ENCODE measurements around the gene WDR82. TPM values are rescaled to one million over a fixed set of nuclear protein-coding genes. Genes with fewer than 3 reads are reported as not detected.

The WDR82 gene
- total and polyA plus RNA-seq, 2 experiments from 2014 or later = 25.2 to 71.8 TPM

DNA sequence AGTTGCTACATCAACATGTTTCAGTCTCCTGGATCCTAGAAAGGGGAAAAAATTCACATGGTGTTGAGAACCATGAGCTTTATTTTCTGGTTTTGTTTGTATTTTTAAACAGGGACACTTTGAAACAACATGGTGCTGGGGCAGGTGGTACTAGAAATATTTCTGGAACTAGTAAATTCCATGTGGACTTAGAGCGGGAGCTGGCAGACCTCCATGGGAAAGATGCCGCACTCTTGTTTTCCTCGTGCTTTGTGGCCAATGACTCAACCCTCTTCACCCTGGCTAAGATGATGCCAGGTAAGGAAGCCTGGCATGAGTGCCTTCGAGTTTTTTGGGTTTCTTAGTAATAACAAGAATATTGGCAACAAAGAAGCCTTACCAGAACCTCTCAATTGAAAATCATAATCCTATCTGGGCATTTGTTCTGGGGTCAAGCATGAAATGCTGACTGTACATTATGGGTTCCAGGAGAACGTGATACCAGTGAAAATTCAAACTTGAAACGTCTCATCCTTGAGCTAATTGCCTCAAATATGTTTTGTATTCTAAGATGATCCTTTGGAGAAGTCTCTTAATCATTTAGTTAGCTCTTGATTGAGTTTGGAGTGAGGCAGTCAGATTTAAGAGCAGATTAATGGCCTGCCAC is 72.6 kb downstream of the WDR82 start (continued):
- TF ChIP-seq, protein P1, sequence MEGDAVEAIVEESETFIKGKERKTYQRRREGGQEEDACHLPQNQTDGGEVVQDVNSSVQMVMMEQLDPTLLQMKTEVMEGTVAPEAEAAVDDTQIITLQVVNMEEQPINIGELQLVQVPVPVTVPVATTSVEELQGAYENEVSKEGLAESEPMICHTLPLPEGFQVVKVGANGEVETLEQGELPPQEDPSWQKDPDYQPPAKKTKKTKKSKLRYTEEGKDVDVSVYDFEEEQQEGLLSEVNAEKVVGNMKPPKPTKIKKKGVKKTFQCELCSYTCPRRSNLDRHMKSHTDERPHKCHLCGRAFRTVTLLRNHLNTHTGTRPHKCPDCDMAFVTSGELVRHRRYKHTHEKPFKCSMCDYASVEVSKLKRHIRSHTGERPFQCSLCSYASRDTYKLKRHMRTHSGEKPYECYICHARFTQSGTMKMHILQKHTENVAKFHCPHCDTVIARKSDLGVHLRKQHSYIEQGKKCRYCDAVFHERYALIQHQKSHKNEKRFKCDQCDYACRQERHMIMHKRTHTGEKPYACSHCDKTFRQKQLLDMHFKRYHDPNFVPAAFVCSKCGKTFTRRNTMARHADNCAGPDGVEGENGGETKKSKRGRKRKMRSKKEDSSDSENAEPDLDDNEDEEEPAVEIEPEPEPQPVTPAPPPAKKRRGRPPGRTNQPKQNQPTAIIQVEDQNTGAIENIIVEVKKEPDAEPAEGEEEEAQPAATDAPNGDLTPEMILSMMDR (conservative IDR thresholded peaks at IDR 0.05; ENCODE audit: low read depth in 2 of 2) = no peak
- TF ChIP-seq NANOG (IDR thresholded peaks at IDR 0.05; ENCODE audit: borderline replicate concordance) (no peak), POLR2AphosphoS5 (IDR thresholded peaks at IDR 0.05; ENCODE audit: low read depth) (no peak), STAT1 (IDR thresholded peaks at IDR 0.05; ENCODE audit: unreplicated experiment) (no peak), EZH2 (IDR thresholded peaks at IDR 0.05; ENCODE audit: low read depth, unreplicated experiment) (no peak), CREB1 (CRISPR knock-in tag; IDR thresholded peaks at IDR 0.05; ENCODE audit: low read depth) (no peak)

MicroRNAs encoded within 50 kb of the gene (microRNA counts, 767-probe panel; counts per million panel counts)
- microRNA hsa-let-7g-5p = not detected

Small RNAs within 50 kb of the gene (microRNA-seq; reads per million reads assigned to microRNA genes)
- gene MIR135A1 = 1.6 reads per million
- gene MIRLET7G = 50.3 reads per million, percentile 57 among the genes with 10 or more reads in this experiment

Small RNAs within 50 kb of the gene (small RNA-seq; reads per million reads assigned to genes)
- gene MIR135A1 (ENCODE audit: low replicate concordance) (0.12 reads per million), gene MIRLET7G (ENCODE audit: low replicate concordance) (0.27 reads per million, percentile 8 among the genes with 10 or more reads in this experiment)

Other genes starting within 250 kb of the WDR82 start
- gene DUSP7, start 222.1 kb downstream of the WDR82 start, total RNA-seq (2014; rRNA removed; shearing (Covaris generic)) = 14.7 and 15.8 TPM in 2 replicates
- gene DUSP7, start 222.1 kb downstream of the WDR82 start, polyA plus RNA-seq (2016; fragmentation: Nextera tagmentation; extraction: Ambion mirVana) = 5.6 and 5.9 TPM in 2 replicates
- gene POC1A, start 124.2 kb downstream of the WDR82 start, total RNA-seq (2014; rRNA removed; shearing (Covaris generic)) = 26.7 and 33.0 TPM in 2 replicates
- 18.4 and 19.1 TPM in 2 replicates for gene POC1A, start 124.2 kb downstream of the WDR82 start, polyA plus RNA-seq (2016; fragmentation: Nextera tagmentation; extraction: Ambion mirVana)
- gene ALAS1, start 80.5 kb downstream of the WDR82 start, total RNA-seq (2014; rRNA removed; shearing (Covaris generic)) = 37.7 and 42.8 TPM in 2 replicates
- 17.8 and 19.2 TPM in 2 replicates for gene ALAS1, start 80.5 kb downstream of the WDR82 start, polyA plus RNA-seq (2016; fragmentation: Nextera tagmentation; extraction: Ambion mirVana)
- not detected in 2 replicates for gene TLR9, start 53.0 kb downstream of the WDR82 start, total RNA-seq (2014; rRNA removed; shearing (Covaris generic))
- gene TLR9, start 53.0 kb downstream of the WDR82 start, polyA plus RNA-seq (2016; fragmentation: Nextera tagmentation; extraction: Ambion mirVana) = not detected in 2 replicates
- gene TWF2, start 39.5 kb downstream of the WDR82 start, total RNA-seq (2014; rRNA removed; shearing (Covaris generic)) = 120 and 123 TPM in 2 replicates
- 38.6 and 38.9 TPM in 2 replicates for gene TWF2, start 39.5 kb downstream of the WDR82 start, polyA plus RNA-seq (2016; fragmentation: Nextera tagmentation; extraction: Ambion mirVana)
- gene PPM1M, start 32.9 kb downstream of the WDR82 start, total RNA-seq (2014; rRNA removed; shearing (Covaris generic)) = 1.8 and 4.0 TPM in 2 replicates
- 2.2 and 2.8 TPM in 2 replicates for gene PPM1M, start 32.9 kb downstream of the WDR82 start, polyA plus RNA-seq (2016; fragmentation: Nextera tagmentation; extraction: Ambion mirVana)
- 7.5 and 8.3 TPM in 2 replicates for gene GLYCTK, start 9.2 kb upstream of the WDR82 start, total RNA-seq (2014; rRNA removed; shearing (Covaris generic))
- 3.0 and 3.8 TPM in 2 replicates for gene GLYCTK, start 9.2 kb upstream of the WDR82 start, polyA plus RNA-seq (2016; fragmentation: Nextera tagmentation; extraction: Ambion mirVana)
- gene DNAH1, start 37.7 kb upstream of the WDR82 start, total RNA-seq (2014; rRNA removed; shearing (Covaris generic)) = 0.35 and 1.8 TPM in 2 replicates
- gene DNAH1, start 37.7 kb upstream of the WDR82 start, polyA plus RNA-seq (2016; fragmentation: Nextera tagmentation; extraction: Ambion mirVana) = 0.17 and 0.81 TPM in 2 replicates
- 78.1 and 95.7 TPM in 2 replicates for gene BAP1, start 131.4 kb upstream of the WDR82 start, total RNA-seq (2014; rRNA removed; shearing (Covaris generic))
- gene BAP1, start 131.4 kb upstream of the WDR82 start, polyA plus RNA-seq (2016; fragmentation: Nextera tagmentation; extraction: Ambion mirVana) = 28.5 and 30.4 TPM in 2 replicates
- gene PHF7, start 132.0 kb upstream of the WDR82 start, total RNA-seq (2014; rRNA removed; shearing (Covaris generic)) = 7.0 and 12.2 TPM in 2 replicates
- 16.3 and 17.1 TPM in 2 replicates for gene PHF7, start 132.0 kb upstream of the WDR82 start, polyA plus RNA-seq (2016; fragmentation: Nextera tagmentation; extraction: Ambion mirVana)
- 2.2 and 2.5 TPM in 2 replicates for gene SEMA3G, start 166.5 kb upstream of the WDR82 start, total RNA-seq (2014; rRNA removed; shearing (Covaris generic))
- 0.47 and 0.56 TPM in 2 replicates for gene SEMA3G, start 166.5 kb upstream of the WDR82 start, polyA plus RNA-seq (2016; fragmentation: Nextera tagmentation; extraction: Ambion mirVana)
- gene TNNC1, start 175.4 kb upstream of the WDR82 start, total RNA-seq (2014; rRNA removed; shearing (Covaris generic)) = 1.7 and 6.5 TPM in 2 replicates
- 6.9 and 8.3 TPM in 2 replicates for gene TNNC1, start 175.4 kb upstream of the WDR82 start, polyA plus RNA-seq (2016; fragmentation: Nextera tagmentation; extraction: Ambion mirVana)
- 65.9 and 76.4 TPM in 2 replicates for gene NISCH, start 177.0 kb upstream of the WDR82 start, total RNA-seq (2014; rRNA removed; shearing (Covaris generic))
- gene NISCH, start 177.0 kb upstream of the WDR82 start, polyA plus RNA-seq (2016; fragmentation: Nextera tagmentation; extraction: Ambion mirVana) = 16.7 and 18.4 TPM in 2 replicates
- 0.90 and 3.0 TPM in 2 replicates for gene STAB1, start 216.7 kb upstream of the WDR82 start, total RNA-seq (2014; rRNA removed; shearing (Covaris generic))
- gene STAB1, start 216.7 kb upstream of the WDR82 start, polyA plus RNA-seq (2016; fragmentation: Nextera tagmentation; extraction: Ambion mirVana) = 1.1 and 1.9 TPM in 2 replicates

All from GM23338 (cell line).